ELF-1 (cell line): ENCODE data around the gene HERC2.

Experiments
- DNase-seq: peaks from one replicate; pipeline ENCODE4 v3.0.0-alpha.2; 2016; ENCODE audit warnings: low read depth, low spot score

Gene HERC2

DNA sequence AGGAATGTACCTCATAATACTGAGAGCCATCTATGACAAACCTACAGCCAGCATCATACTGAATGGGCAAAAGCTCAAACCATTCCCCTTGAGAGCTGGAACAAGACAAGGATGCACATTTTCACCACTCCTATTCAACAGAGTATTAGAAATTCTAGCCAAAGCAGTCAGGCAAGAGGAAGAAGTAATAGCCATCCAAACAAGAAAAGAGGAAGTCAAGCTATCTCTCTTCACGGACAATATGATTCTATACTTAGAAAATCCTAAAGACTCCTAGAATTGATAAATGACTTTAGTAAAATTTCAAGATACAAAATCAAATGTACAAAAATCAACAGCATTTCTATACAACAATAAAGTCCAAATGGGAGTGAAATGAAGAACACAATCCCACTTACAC is 253.0 kb downstream of the HERC2 start:
- no peak for DNase-seq

DNA sequence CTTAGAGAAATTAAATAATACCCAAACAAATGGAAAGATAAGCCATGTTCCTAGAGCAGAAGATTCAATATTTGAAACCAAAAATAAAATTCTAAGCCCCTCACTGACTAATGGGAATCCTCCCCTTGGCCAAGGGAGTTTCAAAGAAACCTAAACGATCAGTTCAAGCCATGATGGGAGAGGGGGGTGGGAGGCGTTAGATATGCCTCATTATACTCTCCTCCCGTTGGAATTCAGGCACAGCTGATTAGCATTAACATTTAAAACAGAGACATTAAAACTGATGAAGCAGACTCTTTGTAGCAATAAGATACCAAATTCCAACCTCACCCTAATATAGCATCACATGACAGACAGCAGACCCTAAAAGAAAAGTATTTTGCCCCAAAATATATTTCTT is 255.7 kb downstream of the HERC2 start:
- DNase-seq = no peak
